Activated CD8-positive, alpha-beta memory T cell treated with anti-CD3 and anti-CD28 coated beads, Interleukin-2, amount 50 U/mL, for 4 hours (primary cell): Measurements from ENCODE around the gene PTPRN2.

Source experiments
- DNase-seq: peaks from one replicate; pipeline ENCODE4 v3.0.0-alpha.2; 2020

Gene PTPRN2

GRCh38 chr7:157656195-157656769 lies 931.3 kb downstream of the PTPRN2 start:
- DNase-seq, result no peak

GRCh38 chr7:157654350-157654749 lies 933.3 kb downstream of the PTPRN2 start:
- no peak for DNase-seq

- DNase-seq, result no peak
Observed at GRCh38 chr7:157653827-157654207, 933.8 kb downstream of the PTPRN2 start.

- DNase-seq, result no peak
Observed at GRCh38 chr7:157652954-157653826, 934.4 kb downstream of the PTPRN2 start.

GRCh38 chr7:157652161-157652953 lies 935.3 kb downstream of the PTPRN2 start:
- no peak for DNase-seq

GRCh38 chr7:157651366-157652160 lies 936.1 kb downstream of the PTPRN2 start:
- DNase-seq, result no peak

- no peak for DNase-seq
Observed at GRCh38 chr7:157650801-157651200, 936.8 kb downstream of the PTPRN2 start.

GRCh38 chr7:157650131-157650631 lies 937.4 kb downstream of the PTPRN2 start:
- no peak for DNase-seq

GRCh38 chr7:157646551-157646950 lies 941.1 kb downstream of the PTPRN2 start:
- no peak for DNase-seq

- DNase-seq, result no peak
Observed at GRCh38 chr7:157645539-157645938, 942.1 kb downstream of the PTPRN2 start.

- no peak for DNase-seq
Observed at GRCh38 chr7:157644946-157645345, 942.7 kb downstream of the PTPRN2 start.

GRCh38 chr7:157643525-157643970 lies 944.1 kb downstream of the PTPRN2 start:
- no peak for DNase-seq

GRCh38 chr7:157641866-157642265 lies 945.8 kb downstream of the PTPRN2 start:
- DNase-seq, result no peak

GRCh38 chr7:157640144-157640543 lies 947.5 kb downstream of the PTPRN2 start:
- DNase-seq, result no peak

- DNase-seq, result no peak
Observed at GRCh38 chr7:157638563-157638962, 949.1 kb downstream of the PTPRN2 start.

- no peak for DNase-seq
Observed at GRCh38 chr7:157637216-157637949, 950.2 kb downstream of the PTPRN2 start.

- no peak for DNase-seq
Observed at GRCh38 chr7:157635669-157636068, 952.0 kb downstream of the PTPRN2 start.

- DNase-seq, result no peak
Observed at GRCh38 chr7:157635148-157635500, 952.5 kb downstream of the PTPRN2 start.

GRCh38 chr7:157634401-157635147 lies 953.0 kb downstream of the PTPRN2 start:
- no peak for DNase-seq

GRCh38 chr7:157633465-157634185 lies 954.0 kb downstream of the PTPRN2 start:
- no peak for DNase-seq
